Fibroblast of skin of scalp (primary cell): ENCODE measurements around the gene UNC50.
"Not testable (repeated sequence)": the region's sequence is repeated elsewhere in the genome, so short reads cannot be mapped to it uniquely, and the experiment has no call there.

Experiments used
- DNase-seq: peaks from one replicate; pipeline ENCODE4 v3.0.0-alpha.2; 2013

UNC50 gene

DNA sequence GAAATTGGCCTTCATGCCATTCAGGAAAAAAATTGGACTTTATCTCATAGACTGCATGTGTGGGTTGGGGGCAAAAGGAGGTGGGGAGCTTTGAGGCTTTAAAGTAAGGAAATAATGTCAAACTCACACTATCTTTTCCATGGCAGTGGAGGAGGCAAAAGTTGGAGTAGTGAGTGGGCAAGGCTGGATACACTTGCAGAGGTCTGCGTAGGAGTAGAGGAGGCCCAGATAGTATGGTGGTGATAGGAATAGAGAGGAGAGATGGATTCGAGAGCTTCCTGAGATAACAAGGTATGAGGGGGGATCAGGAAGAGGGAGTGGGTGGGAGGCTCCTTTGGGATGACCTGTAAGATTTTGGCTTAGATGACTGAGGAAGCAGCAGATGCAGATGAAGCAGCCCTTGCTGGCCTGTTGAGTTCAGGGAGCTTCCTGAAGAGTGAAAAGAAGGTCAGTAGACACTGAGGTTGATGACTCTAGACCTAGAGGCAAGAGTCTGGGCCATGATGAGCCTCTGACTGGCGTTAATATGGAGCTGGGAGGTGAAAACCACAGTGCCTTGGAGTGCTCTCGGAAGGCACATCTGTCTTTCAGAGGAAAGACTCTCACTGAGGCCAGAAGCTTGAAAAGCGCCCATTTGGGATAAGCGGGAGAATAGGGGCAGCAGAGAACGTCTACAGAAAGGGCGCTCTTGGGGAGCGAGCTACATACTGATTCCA is 5.8 kb downstream of the UNC50 start:
- DNase-seq, result no peak

DNA sequence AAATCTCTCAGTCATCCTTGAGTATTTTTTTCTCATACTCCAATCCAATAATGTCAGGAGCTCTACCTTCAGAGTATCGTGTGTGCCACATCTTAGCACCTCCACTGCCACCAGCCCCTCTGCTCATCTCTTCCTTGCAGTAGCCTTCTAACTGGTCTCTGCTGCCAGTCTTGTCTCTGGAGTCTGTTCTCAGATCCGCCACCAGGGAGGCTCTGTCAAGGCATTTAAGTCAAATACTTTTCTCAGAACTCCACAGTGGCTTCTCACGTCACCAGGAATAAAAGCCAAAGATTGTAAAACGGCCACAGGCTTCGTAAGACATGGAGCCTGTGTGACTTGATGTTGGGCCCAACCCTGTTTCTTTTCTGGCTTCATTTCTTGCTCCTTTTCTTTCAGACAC is 7.1 kb downstream of the UNC50 start:
- no peak for DNase-seq

DNA sequence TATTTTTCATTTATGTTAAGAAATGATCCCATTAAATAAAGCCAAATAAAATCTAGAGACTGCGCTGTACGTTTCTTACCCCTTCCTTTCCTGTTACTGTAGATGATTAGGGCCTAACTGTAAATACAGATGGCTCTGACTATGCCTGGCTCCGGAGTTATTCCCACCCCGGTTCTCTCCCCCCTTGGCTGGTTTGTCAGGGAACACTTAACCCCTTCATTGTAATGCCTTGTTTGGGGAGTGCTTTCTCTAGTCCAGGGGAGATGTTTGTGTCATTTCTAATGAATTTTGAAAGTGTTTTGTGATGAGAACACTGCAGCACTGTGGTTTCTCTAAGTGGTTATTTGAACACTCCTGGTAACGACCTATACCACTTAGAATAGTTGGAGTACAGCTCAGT is 8.8 kb downstream of the UNC50 start:
- DNase-seq, result no peak

DNA sequence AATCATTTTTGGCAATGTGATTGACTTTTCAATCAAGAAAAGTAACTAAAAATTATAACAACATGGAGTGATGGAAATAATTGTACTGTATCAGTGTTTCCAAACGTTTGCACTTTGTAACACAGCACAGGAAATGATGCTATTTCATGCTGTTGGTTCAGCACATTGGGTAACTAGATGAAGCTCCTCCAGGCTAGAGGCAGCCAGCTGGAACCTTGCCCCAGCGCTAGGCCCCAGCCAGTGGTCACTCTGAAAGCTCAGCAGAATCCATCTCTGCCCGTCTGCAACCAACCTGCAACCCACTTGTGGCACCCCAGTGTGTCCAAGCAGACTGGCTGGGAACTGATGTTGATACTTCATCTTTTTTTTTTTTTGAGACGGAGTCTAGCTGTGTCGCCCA is 15.3 kb downstream of the UNC50 start:
- DNase-seq, result no peak

DNA sequence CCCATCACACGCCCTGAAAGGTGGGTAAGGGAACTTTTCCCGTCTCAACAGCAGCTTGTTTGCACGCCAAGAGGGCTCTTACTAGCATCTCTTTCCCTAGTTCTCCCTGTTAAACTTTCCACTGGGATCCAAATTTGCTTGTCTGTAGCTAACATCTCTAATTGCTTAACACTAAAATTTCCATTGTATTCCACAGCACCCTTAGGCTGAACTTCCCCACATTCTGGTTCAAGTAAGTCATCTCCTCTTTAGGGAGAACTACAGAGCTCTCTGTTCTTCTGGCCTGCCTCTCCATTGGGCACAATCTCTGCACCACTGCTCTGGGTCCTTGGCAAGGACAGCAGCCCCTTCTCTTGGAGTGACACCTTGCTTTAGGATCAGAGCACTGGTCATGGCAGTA is 24.0 kb downstream of the UNC50 start:
- no peak for DNase-seq

DNA sequence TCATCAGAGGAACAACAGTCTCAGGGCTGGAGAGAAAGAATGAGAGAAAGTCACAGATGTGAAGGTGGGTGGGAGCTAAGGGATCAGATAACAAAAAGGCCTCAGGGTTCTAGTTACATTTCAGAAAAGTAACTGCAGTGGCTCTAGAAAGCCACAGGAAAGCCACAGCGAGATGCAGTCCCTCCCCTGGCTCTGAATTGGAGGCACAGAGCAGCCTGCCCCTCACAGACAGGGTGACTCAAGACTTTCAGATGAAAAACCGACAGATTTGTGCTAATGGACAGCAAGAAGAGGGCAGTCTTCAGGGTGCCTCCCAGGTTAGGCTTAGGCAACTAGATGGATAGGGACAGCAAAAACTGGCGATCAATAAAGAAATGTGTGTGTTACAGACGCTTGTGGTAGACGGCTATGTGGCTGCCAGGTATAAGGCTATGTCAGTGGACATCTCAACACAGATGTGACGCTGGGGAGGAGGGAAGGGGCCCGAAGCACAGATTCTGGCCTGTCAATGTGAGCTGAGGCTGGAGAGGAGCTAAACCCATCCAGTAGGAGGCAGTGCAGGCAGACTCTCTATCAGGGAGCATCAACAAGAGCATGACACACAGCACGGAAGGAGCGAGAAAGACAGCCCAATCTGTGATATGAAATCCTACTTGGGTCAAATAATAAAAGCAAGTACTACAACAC is 26.2 kb downstream of the UNC50 start:
- DNase-seq, result no peak

DNA sequence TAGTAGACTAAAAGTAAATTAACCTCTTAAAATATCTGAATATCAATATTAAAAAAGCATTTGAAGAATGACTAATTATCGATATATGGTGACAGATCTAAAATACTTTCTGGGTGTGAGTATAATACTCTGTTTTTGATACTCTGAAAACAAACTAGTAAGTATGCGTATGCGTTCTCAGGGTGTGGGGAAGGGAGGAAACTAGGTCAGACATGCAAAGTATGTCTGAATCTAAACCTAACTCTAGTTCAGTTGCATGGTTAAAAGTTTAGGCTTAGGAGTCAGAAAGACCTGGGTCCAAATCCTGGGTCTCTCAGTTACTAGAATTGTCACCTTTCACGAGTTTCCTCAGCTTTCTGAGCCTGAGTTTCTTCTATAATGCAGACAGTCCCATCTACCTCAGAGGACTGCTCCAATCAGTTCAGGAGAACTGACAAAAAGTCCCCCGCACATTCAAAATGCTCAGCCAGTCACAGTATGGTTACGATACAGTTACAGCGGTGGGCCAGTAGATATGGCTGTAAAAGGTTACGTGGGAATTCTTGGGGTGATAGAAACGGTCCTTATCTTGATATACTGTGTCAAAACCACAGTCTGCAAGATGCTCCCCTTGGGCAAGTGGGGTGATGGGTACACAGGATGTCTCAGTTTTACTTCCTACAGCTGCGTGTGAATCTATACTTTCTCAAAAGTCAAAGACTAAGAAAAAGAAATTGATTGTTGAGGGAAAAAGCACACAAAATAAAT is 29.2 kb downstream of the UNC50 start:
- no peak for DNase-seq

DNA sequence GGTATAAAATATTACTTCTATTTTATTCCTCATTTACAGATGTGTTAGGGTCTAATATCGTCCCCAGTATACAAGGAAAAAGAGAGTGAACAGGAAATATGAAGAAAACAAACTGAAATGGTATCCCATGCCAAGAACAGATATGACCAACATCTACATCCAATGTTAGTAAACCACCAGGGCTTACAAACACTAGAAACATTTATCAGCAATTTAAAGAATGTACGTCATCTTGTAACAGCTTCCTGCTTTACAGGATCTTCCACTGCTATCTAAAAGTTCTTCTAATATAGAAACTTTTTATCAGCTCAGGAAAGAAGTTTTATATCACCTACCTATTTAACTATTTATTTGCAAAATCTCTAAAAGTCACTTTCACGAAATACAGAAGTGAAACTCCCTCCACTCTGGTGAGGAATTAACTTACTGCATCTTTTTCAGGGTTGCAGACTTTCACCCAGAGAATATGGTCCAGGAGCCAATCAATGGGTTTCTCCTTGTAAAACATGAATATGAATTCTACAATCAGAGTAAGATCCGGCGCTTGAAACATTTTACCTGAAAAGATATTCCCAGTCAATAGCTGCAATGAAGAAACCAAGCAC is 35.2 kb downstream of the UNC50 start:
- peak; percentile 2 for DNase-seq

DNA sequence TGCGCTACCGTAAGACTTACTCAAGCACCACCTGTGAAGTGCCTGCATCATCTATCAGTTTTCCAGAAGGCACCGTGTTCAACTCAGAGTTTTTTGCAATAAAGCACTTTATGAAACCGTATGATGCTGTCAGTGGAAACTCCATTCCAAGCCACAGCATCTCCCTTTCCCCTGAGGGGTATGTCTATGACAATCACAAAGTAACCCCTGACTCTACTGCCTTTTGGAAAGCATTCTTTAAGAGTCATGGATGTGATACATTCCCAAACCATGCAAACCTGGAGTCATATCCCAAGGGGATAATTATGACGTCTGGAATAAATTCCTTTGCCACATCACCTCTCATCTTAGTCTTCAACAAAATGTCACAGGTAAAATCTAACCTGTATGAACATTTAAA is 39.2 kb downstream of the UNC50 start:
- DNase-seq, result peak; percentile 29

DNA sequence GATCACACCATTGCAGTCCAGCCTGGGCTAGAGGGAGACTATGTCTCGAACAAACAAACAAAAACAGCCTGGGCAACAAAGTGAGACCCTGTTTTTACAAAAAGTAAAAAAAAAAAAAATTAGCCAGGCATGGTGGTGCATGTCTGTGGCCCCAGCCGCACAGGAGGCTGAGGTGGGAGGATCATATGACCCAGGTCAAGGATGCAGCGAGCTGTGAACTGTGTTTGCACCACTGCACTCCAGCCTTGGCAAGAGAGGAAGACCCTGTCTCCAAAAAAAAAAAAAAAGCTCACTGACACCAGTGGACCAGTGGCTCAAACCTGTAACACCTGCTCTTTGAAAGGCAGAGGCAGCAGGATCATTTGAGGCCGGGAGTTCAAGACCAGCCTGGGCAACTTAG is 40.1 kb downstream of the UNC50 start:
- no peak for DNase-seq

DNA sequence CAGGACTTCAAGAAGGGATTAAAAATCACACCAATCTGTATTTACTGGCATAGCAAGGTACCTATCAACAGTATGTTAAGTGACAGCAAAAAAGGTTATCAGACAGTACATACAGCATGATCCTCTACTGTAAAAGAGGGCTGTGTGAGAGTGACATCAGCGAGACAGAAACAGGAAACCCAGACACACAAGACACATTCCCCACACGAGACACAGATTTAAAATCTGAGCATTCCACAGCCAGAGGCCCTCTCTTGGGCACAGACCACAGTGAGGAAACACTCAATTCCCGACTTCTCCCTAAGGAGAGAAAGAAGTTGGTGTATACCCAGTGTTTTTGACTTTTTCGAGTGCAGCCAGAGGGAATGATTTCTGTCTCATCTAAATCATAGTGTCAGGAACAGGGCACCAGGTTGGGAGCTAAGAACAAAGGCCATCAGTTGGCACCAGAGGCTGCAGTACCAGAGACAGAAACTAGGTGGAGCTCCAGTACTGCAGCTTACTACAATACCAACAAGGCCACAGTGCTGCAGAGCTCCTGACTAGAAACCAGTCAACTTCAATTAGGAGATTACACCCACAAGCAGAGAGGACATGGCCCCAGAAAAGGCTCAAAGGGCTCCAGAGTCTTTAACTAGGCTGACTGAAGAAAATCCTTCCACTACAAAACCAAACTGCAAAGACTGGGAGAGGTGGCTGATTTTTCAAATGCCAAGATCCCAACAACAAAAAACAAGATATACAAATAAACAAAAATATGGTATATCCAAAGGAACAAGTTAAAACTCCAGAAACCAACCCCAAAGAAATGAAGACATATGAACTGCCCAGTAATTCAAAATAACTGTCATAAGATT is 41.0 kb downstream of the UNC50 start:
- DNase-seq, result peak; percentile 74

DNA sequence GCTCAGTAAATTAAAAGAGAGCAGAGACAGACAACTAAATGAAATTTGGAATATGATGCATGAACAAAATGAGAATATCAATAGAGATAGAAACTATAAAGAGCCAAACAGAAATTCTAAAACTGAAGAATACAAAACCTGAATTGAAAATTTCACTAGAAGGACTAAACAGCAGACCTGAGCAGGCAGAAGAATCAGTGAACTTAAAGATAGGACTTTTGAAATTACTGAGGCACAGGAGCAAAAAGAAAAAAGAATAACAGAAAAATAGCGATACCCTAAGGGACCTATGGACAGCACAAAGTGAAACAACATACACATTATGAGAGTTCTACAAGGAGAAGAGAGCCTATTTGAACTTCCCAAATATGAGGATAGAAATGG is 41.6 kb downstream of the UNC50 start:
- no peak for DNase-seq

DNA sequence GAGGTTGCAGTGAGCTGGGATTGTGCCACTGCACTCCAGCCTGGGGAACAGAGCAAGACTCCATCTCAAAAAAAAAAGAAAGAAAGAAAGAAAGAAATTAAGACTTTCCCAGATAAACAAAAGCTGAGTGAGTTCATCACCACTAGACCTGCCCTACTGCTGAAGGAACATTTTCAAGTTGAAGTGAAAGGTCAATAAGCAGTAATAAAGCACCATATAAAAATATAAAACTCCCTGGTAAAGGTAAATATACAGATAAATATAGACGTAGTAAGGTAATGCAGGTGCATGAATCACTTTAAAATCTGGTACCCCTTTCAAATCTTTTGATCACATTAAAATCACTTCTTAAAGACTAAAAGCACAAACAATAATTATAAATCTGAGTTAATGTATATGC is 42.6 kb downstream of the UNC50 start:
- no peak for DNase-seq

DNA sequence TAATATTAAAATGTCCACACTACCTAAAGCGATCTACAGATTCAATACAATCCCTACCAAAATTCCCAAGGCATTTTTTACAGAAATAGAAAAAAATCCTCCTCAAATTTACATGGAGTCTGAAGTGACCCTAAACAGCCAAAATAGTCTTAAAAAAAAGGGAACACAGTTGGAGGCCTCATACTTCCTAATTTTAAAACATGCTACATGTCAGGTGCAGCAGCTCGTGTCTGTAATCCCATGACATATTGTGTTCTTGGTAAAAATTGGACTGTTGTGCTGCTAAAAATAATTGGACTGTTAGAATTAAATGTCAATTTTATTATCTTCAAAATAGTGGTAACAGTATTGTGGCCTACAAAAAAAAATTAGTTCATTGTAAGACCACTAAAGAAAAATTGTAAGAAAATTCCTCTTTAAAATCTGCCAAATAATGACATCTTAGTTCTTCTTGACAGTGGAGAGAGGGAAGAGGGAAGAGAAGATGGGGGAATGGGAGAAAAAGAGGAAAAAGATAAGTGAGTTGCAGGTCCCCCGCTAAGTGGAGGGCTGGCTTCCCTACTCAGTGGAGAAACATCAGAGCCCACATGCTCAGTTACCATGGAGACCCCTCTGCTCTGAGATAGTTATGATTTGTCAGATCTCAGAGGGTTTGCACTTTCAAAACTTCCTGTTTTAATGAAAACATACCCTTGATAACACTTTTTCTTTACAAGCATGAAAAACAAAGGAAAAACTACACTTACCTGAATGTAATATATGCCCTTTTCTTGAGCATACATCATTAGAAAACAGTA is 46.5 kb downstream of the UNC50 start:
- no peak for DNase-seq

DNA sequence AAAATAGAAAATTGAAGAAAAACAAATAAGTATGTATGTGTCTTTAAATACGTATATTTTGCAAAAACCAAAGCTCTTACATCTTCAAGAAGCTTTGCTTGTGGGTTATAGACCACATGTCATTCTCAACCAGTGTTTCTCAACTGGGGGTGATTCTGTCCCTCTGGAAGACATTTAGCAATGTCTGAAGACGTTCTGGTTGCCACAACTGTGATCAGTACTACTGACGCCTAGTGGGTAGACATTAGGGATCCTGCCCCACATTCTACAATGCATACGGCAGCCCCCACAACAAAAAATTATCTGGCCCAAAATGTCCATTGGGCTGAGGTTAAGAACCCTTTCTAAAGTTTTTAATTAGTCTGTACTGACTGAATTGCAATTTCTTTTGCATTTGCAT is 48.4 kb downstream of the UNC50 start:
- DNase-seq, result no peak

DNA sequence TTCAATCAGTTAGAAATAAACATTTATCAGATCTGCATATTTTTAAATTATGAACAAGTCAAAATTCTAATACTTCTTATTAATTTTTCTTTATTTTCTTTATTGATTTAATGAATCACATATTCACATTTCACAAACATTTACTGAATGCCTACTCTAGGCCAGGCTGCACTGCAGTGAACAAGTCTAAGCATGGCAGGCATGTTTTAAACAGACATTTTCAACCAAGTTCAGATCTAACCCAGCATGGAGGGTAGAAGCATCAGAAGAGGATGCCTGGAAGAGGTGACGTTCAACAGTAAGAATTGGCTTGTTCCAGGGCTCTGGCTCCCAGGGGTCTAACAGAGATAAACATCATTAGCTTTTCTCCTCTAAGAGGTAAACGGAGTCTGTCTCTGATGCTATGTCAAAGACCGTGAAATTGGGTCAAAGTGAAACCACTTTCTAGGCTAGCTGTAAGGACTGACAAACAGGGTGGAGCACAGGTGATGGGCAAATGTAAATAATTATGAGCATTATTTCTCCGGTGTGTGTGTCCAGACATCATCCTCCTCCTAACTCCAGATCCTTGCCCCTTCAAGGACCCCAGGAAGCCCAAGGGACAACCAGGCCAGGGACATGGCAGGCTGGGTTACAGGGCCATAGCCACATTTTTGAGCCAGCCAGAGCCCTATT is 50.6 kb downstream of the UNC50 start:
- DNase-seq, result no peak

DNA sequence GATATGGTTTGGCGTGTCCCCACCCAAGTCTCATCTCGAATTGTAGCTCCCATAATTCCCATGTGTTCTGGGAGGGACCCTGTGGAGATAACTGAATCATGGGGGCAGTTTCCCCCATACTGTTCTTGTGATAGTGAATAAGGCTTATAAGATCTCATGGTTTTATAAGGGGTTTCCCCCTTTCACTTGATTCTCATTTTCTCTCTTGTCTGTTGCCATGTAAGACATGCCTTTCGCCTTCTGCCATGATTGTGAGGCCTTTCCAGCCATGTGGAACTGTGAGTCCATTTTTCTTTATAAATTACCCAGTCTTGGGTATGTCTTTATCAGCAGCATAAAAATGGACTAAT is 51.1 kb downstream of the UNC50 start:
- not testable (repeated sequence) for DNase-seq

DNA sequence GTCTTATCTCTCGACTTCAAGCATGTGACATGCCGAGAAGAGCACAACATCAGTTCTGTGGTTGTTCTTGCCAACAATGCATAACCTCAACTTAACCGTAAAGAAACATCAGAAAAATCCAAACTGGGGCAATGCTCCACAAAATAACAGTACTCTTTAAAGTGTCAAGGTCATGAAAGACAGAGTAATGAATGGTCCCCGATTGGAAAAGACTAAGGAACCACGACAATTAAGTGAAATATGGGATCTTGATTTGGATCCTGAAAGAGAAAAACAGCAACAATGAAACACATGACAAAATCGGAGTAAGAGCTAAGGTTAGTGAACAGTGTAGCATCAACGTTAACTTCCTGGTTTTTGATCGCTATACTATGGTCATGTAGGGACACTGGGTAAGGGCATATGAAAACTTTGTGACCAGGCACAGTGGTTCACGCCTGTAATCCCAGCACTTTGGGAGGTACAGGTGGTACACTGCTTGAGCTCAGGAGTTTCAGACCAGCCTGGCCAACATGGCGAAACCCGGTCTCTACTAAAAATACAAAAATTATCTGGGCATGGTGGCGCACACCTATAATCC is 55.2 kb downstream of the UNC50 start:
- DNase-seq, result no peak

DNA sequence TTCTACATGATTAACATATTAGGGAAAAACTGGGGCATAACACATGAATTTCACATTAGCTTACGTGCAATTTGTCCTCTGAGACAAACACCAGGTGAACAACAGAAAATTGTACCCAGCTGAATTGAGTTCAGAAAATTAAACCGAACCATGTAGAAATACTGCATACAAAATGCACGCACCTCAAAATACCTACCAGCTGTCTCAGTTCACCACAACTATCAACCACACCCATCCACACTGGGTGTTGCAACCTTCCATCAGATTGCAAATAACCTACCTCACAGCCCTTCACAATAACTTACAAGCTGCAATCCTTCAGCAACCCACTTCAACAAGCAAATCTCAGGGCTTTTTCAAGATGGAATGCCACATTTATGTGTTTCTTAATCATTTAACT is 55.9 kb downstream of the UNC50 start:
- no peak for DNase-seq

DNA sequence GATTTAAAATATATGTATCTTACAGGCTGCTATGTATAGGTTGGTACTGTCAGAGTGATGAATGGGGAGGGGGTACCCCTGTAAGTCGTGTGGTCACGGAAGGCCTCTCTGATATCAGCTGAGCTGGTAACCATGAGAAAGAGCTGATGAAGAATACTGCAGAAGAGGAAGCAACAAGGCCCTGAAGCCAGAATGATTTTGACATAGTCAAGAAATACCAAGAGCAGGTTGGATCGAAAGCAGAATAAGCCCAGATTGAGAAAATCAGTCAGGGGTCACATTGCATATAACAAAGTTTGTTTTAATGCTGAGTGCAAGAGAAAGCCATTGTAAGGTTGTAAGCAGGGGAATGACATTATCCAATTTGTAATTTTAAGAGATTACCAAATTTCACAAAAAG is 57.3 kb downstream of the UNC50 start:
- DNase-seq, result no peak
